Measurements from ENCODE around the gene ZNF346.

The ZNF346 gene

GRCh38 chr5:177123789-177124485 lies 101.4 kb downstream of the ZNF346 start:
- Histone ChIP-seq H3K4me1 (ENCODE audit: insufficient read depth, low read length, poor library complexity, severe bottlenecking) (no peaks in the 10 kb centered on the region), H3K9me2 (replicated peaks; ENCODE audit: low read depth, low read length) (no peaks in the 10 kb centered on the region), H3K9ac (ENCODE audit: low read depth, low read length, poor library complexity, severe bottlenecking) (no peak overlapping the region), H3K27me3 (ENCODE audit: insufficient read depth, low read length, poor library complexity, severe bottlenecking) (no peaks in the 10 kb centered on the region), H3K4me3 (ENCODE audit: low read length, poor library complexity, severe bottlenecking) (no peak overlapping the region), H2AFZ (ENCODE audit: low read length) (no peak overlapping the region), H3K36me3 (ENCODE audit: insufficient read depth, low read length) (no peaks in the 10 kb centered on the region), H4K20me1 (ENCODE audit: insufficient read depth, low read length, poor library complexity, severe bottlenecking) (no peaks in the 10 kb centered on the region), H3F3A (ENCODE audit: low read depth) (no peaks in the 10 kb centered on the region), H3K4me2 (ENCODE audit: low read depth, low read length, poor library complexity, severe bottlenecking) (no peak overlapping the region), H3K9me3 (ENCODE audit: insufficient read depth, low read depth, low read length) (no peaks in the 10 kb centered on the region), H3K79me2 (ENCODE audit: insufficient read depth, low read length) (no peaks in the 10 kb centered on the region)
- no peak for TF ChIP-seq EZH2phosphoT487 (IDR thresholded peaks at IDR 0.05; ENCODE audit: borderline replicate concordance)
- TF ChIP-seq CTCF (conservative IDR thresholded peaks at IDR 0.05; ENCODE audit: low read length): no peak

GRCh38 chr5:177124486-177124991 lies 102.0 kb downstream of the ZNF346 start:
- H3K27me3 ChIP-seq (ENCODE audit: insufficient read depth, low read length, poor library complexity, severe bottlenecking): no peaks in the 10 kb centered on the region
- H2AFZ ChIP-seq (ENCODE audit: low read length): no peak overlapping the region
- H3F3A ChIP-seq (ENCODE audit: low read depth): no peaks in the 10 kb centered on the region
- H3K36me3 ChIP-seq (ENCODE audit: insufficient read depth, low read length): no peaks in the 10 kb centered on the region
- no peak overlapping the region for H3K4me2 ChIP-seq (ENCODE audit: low read depth, low read length, poor library complexity, severe bottlenecking)
- TF ChIP-seq CTCF (conservative IDR thresholded peaks at IDR 0.05; ENCODE audit: low read length) (no peak), EZH2phosphoT487 (IDR thresholded peaks at IDR 0.05; ENCODE audit: borderline replicate concordance) (no peak)
- no peak overlapping the region for H3K4me3 ChIP-seq (ENCODE audit: low read length, poor library complexity, severe bottlenecking)
- no peaks in the 10 kb centered on the region for H3K4me1 ChIP-seq (ENCODE audit: insufficient read depth, low read length, poor library complexity, severe bottlenecking)
- H3K9me2 ChIP-seq (replicated peaks; ENCODE audit: low read depth, low read length): no peaks in the 10 kb centered on the region
- no peak overlapping the region for H3K9ac ChIP-seq (ENCODE audit: low read depth, low read length, poor library complexity, severe bottlenecking)
- H3K9me3 ChIP-seq (ENCODE audit: insufficient read depth, low read depth, low read length): no peaks in the 10 kb centered on the region
- H4K20me1 ChIP-seq (ENCODE audit: insufficient read depth, low read length, poor library complexity, severe bottlenecking): no peaks in the 10 kb centered on the region
- H3K79me2 ChIP-seq (ENCODE audit: insufficient read depth, low read length): no peaks in the 10 kb centered on the region

- no peaks in the 10 kb centered on the region for H3K36me3 ChIP-seq (ENCODE audit: insufficient read depth, low read length)
- H3K4me3 ChIP-seq (ENCODE audit: low read length, poor library complexity, severe bottlenecking): no peak overlapping the region
- H3K9me2 ChIP-seq (replicated peaks; ENCODE audit: low read depth, low read length): no peaks in the 10 kb centered on the region
- H3K27me3 ChIP-seq (ENCODE audit: insufficient read depth, low read length, poor library complexity, severe bottlenecking): no peaks in the 10 kb centered on the region
- H4K20me1 ChIP-seq (ENCODE audit: insufficient read depth, low read length, poor library complexity, severe bottlenecking): no peaks in the 10 kb centered on the region
- no peaks in the 10 kb centered on the region for H3K4me1 ChIP-seq (ENCODE audit: insufficient read depth, low read length, poor library complexity, severe bottlenecking)
- H3K9me3 ChIP-seq (ENCODE audit: insufficient read depth, low read depth, low read length): no peaks in the 10 kb centered on the region
- H3K9ac ChIP-seq (ENCODE audit: low read depth, low read length, poor library complexity, severe bottlenecking): no peak overlapping the region
- no peaks in the 10 kb centered on the region for H3K79me2 ChIP-seq (ENCODE audit: insufficient read depth, low read length)
- no peaks in the 10 kb centered on the region for H3F3A ChIP-seq (ENCODE audit: low read depth)
- no peak overlapping the region for H2AFZ ChIP-seq (ENCODE audit: low read length)
- TF ChIP-seq CTCF (conservative IDR thresholded peaks at IDR 0.05; ENCODE audit: low read length): no peak
- no peak for TF ChIP-seq EZH2phosphoT487 (IDR thresholded peaks at IDR 0.05; ENCODE audit: borderline replicate concordance)
- H3K4me2 ChIP-seq (ENCODE audit: low read depth, low read length, poor library complexity, severe bottlenecking): no peak overlapping the region
Observed at GRCh38 chr5:177126771-177127170, 104.3 kb downstream of the ZNF346 start.

Measured in Loucy (cell line).